K562 (cell line): ENCODE data around the gene LSM11. TPM values are rescaled to one million over a fixed set of nuclear protein-coding genes. Genes with fewer than 3 reads are reported as not detected.

ENCODE experiments used
- ATAC-seq: fragments of 200-7000 bp; cut with Tn5 transposase; 3 replicates; pipeline ENCODE4 v1.9.1; 2020; ENCODE audit warnings: moderate library complexity
- BruUV-seq: library from RNA; stranded (reverse); fragments of 400-500 nt; replicated peaks from 2 replicates; lab custom pipeline; 2021; lab: Mats Ljungman, UMichigan
- CTCF ChIA-PET: fragments of 300-600 bp; formaldehyde crosslinking; extraction: SDS; loops from one replicate; lab custom pipeline; 2021; ENCODE audit warnings: low intra/inter-chr PET ratio; lab: Yijun Ruan, JAX
- POLR2A ChIA-PET: fragments of 300-600, 350-650 bp; sonication (Branson Sonifier 250); formaldehyde crosslinking; extraction: SDS; loops from one replicate; lab custom pipeline; 2021; ENCODE audit warnings: antibody characterized with exemption, inconsistent platforms; lab: Yijun Ruan, JAX
- DNase-seq, 4 experiments: peaks; one replicate each; pipeline versions ENCODE4 v3.0.0 to v3.0.0-alpha.2; 2011 to 2018; ENCODE audit warnings: low spot score in 3 of 4, mixed read lengths in 3 of 4; ENCODE audit errors: extremely low read depth in 1 of 4
- FAIRE-seq: peaks from 2 replicates; lab custom pipeline; 2011; peaks lifted over from hg19 to GRCh38; lab: Jason Lieb, UNC
- H2AFZ ChIP-seq: 2 replicates; pipeline ENCODE4 v1.6.0; 2011; ENCODE audit warnings: low read depth, low read length, control low read depth, inconsistent platforms
- H3K27ac ChIP-seq: fragments of 200-600 bp; 3 replicates; pipeline ENCODE4 v1.8.0; 2011; ENCODE audit warnings: low read depth, mild to moderate bottlenecking, control low read depth, inconsistent platforms, low read length, moderate library complexity, mixed read lengths; ENCODE audit errors: extremely low read depth
- H3K27me3 ChIP-seq, 2 experiments: fragments of 300-600 bp in 1 of 2; 2 replicates in 1 of 2; 3 replicates in 1 of 2; pipeline versions ENCODE4 v1.6.0 to v1.8.0; 2011; ENCODE audit warnings: inconsistent platforms in 2 of 2, low read length in 2 of 2, mild to moderate bottlenecking in 1 of 2, mixed read lengths in 1 of 2, moderate library complexity in 1 of 2; ENCODE audit not compliant: control insufficient read depth in 2 of 2, insufficient read depth in 2 of 2
- H3K36me3 ChIP-seq: fragments of 300-600 bp; 3 replicates; pipeline ENCODE4 v1.8.0; 2011; ENCODE audit warnings: mild to moderate bottlenecking, low read length, inconsistent platforms; ENCODE audit not compliant: control insufficient read depth, insufficient read depth
- H3K4me1 ChIP-seq, 2 experiments: fragments of 200-600 bp in 1 of 2; replicated peaks in 1 of 2; 2 replicates in 1 of 2; 3 replicates in 1 of 2; pipeline versions ENCODE4 v1.5.1 to v1.8.0; 2011; ENCODE audit warnings: inconsistent platforms in 2 of 2, low read length in 2 of 2, mild to moderate bottlenecking in 1 of 2, mixed read lengths in 1 of 2, moderate library complexity in 1 of 2; ENCODE audit not compliant: control insufficient read depth in 2 of 2, insufficient read depth in 2 of 2
- H3K4me2 ChIP-seq: 2 replicates; pipeline ENCODE4 v1.6.1; 2011; ENCODE audit warnings: low read length, control low read depth, inconsistent platforms, mixed read lengths; ENCODE audit not compliant: insufficient read depth
- H3K4me3 ChIP-seq: fragments of 200-600 bp; sonication (generic), shearing (Covaris generic); 2 replicates; pipeline ENCODE4 v1.5.1; 2016; ENCODE audit warnings: control low read depth, inconsistent platforms
- H3K79me2 ChIP-seq: fragments of 200-600 bp; 3 replicates; pipeline ENCODE4 v1.8.0; 2011; ENCODE audit warnings: low read length, inconsistent platforms; ENCODE audit not compliant: control insufficient read depth, insufficient read depth
- H3K9ac ChIP-seq, 2 experiments: 2 replicates each; pipeline versions ENCODE4 v1.6.0 to v1.6.1; 2011; ENCODE audit warnings: low read depth in 2 of 2, low read length in 2 of 2, control low read depth in 1 of 2, inconsistent platforms in 1 of 2, mild to moderate bottlenecking in 1 of 2, mixed read lengths in 1 of 2; ENCODE audit not compliant: insufficient read depth in 1 of 2
- H3K9me1 ChIP-seq: one replicate; pipeline ENCODE4 v1.6.0; 2011; ENCODE audit warnings: inconsistent platforms, mild to moderate bottlenecking, low read length, moderate library complexity; ENCODE audit not compliant: control insufficient read depth, insufficient read depth
- H3K9me3 ChIP-seq: replicated peaks from 2 replicates; pipeline ENCODE4 v1.5.1; 2011; ENCODE audit warnings: low read depth, low read length, inconsistent platforms; ENCODE audit not compliant: control insufficient read depth, insufficient read depth
- H4K20me1 ChIP-seq: replicated peaks from 2 replicates; pipeline ENCODE4 v1.6.1; 2011; ENCODE audit warnings: low read length, inconsistent platforms, mixed read lengths; ENCODE audit not compliant: control insufficient read depth, insufficient read depth
- CBX2 ChIP-seq: fragments of 200-600 bp; sonication (generic); IDR thresholded peaks from one replicate; pipeline ENCODE4 v1.6.1; 2012; ENCODE audit warnings: mild to moderate bottlenecking, low read length, inconsistent platforms; ENCODE audit not compliant: insufficient read depth, poor library complexity, severe bottlenecking
- RBM25 ChIP-seq: fragments of 200-400 bp; formaldehyde crosslinking; IDR thresholded peaks from 2 replicates; pipeline ENCODE4 v1.6.1; 2018; ENCODE audit warnings: low read length, low read depth, moderate library complexity; ENCODE audit not compliant: severe bottlenecking
- ZNF263 ChIP-seq: sonication (generic); formaldehyde crosslinking; IDR thresholded peaks from 2 replicates; pipeline ENCODE4 v1.8.0; 2022; ENCODE audit warnings: mild to moderate bottlenecking, missing genetic modification reagents, borderline replicate concordance
- WGBS: fragments of 100-300 bp; shearing (Covaris generic); methylation state at CpG from one replicate; pipeline ENCODE4 v1.1.6; 2016; ENCODE audit warnings: low coverage, mixed read lengths; ENCODE audit not compliant: insufficient coverage; ENCODE audit errors: missing lambda C conversion rate; 5-methylcytosine and 5-hydroxymethylcytosine counted together
- in situ Hi-C: fragments of 300-500 bp; cut with MboI; formaldehyde crosslinking; loops from 4 replicates; pipeline ENCODE4 v1.15.0; 2018; ENCODE audit warnings: inconsistent platforms, mixed read lengths
- intact Hi-C: fragments of 100-400 bp; cut with micrococcal nuclease; formaldehyde crosslinking; loops from 2 replicates; pipeline ENCODE4 v1.14.2; 2022
- polyA plus RNA-seq, 8 experiments: library from polyadenylated mRNA; depleted of rRNA in 4 of 8; stranded (reverse) in 5 of 8; unstranded in 3 of 8; fragments of >200 nt; fragmentation: Nextera tagmentation in 2 of 8; fragmentation: Illumina TruSeq in 1 of 8; extraction: Ambion mirVana in 2 of 8; extraction: Trizol in 1 of 8; gene quantifications; 2 replicates each; pipeline versions ENCODE4 v1.2.1 to v1.2.3, GENCODE V29; 2011 to 2014; ENCODE audit warnings: inconsistent platforms in 1 of 8, missing spikeins in 1 of 8
- total RNA-seq, 7 experiments: library from RNA; depleted of rRNA in 6 of 7; stranded (reverse); fragments of >200 nt in 6 of 7; fragmentation: Illumina TruSeq in 2 of 7; extraction: Trizol in 2 of 7; gene quantifications; 2 replicates each; pipeline versions ENCODE4 v1.2.1 to v1.2.3, GENCODE V29; 2011 to 2021; ENCODE audit warnings: low replicate concordance in 1 of 7
- TF ChIP-seq, protein P1 (sequence below): fragments of 450-650 bp; IDR thresholded peaks from 2 replicates; pipeline ENCODE4 v1.6.1; 2016; ENCODE audit warnings: antibody characterized with exemption

The LSM11 gene
- total and polyA plus RNA-seq, 9 of the 15 experiments (the other 6 are each of a cell fraction or from before 2014, with no cell fraction given) = 1.8 to 9.4 (median 4.7) TPM

DNA sequence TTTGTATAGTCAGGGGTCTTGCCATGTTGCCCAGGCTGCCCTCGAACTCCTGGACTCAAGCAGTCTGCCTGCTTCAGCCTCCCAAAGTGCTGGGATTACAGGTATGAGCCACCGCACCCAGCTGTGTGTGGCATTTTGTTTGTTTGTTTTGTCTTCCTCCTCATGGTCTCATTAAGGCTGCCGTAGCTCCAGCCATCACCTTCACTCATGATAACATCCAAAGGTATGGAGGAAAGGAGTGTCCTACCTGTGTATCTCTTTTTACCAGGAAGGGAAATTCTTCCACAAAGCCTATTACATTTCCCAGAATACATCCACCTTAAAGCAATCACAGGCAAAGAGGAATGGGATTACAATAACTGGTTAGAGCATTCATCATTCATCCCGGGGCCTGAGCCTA, 27.2 kb downstream of the LSM11 start:
- Histone ChIP-seq H3K4me2 (no peak overlapping the region), H2AFZ (no peak overlapping the region), H3K4me3 (no peak overlapping the region), H3K27me3 (peaks cover 34 to 56% of the 10 kb centered on the region in 2 experiments), H3K27ac (no peak overlapping the region)
- POLR2A ChIA-PET = interaction anchor here (0.5 kb wide), 1 partner anchor 1690 kb away, joined by 3 read pairs; no protein-coding TSS in a partner anchor
- ATAC-seq = no peak
- no peak for DNase-seq
- TF ChIP-seq RBM25 = peak; percentile 84
- TF ChIP-seq, protein P1, sequence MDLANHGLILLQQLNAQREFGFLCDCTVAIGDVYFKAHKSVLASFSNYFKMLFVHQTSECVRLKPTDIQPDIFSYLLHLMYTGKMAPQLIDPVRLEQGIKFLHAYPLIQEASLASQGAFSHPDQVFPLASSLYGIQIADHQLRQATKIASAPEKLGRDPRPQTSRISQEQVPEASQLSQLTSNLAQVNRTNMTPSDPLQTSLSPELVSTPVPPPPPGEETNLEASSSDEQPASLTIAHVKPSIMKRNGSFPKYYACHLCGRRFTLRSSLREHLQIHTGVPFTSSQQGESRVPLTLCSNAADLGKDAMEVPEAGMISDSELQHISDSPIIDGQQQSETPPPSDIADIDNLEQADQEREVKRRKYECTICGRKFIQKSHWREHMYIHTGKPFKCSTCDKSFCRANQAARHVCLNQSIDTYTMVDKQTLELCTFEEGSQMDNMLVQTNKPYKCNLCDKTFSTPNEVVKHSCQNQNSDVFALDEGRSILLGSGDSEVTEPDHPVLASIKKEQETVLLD = no peak
- TF ChIP-seq, all 486 proteins: peak for 1
- CTCF ChIA-PET = no interaction called here
- no peaks in the 10 kb centered on the region for H4K20me1 ChIP-seq
- H3K9ac ChIP-seq = no peak overlapping the region
- H3K9me3 ChIP-seq = no peaks in the 10 kb centered on the region
- no peaks in the 10 kb centered on the region for H3K4me1 ChIP-seq
- in situ Hi-C loops (no loop called here), intact Hi-C loops (no loop called here)
- BruUV-seq = no TSS peak
- no peak for FAIRE-seq
- WGBS = 5% methylated on average over 4 of the region's 4 CpGs
- H3K9me1 ChIP-seq = no peaks in the 10 kb centered on the region
- H3K79me2 ChIP-seq = no peaks in the 10 kb centered on the region
- H3K36me3 ChIP-seq = no peaks in the 10 kb centered on the region

DNA sequence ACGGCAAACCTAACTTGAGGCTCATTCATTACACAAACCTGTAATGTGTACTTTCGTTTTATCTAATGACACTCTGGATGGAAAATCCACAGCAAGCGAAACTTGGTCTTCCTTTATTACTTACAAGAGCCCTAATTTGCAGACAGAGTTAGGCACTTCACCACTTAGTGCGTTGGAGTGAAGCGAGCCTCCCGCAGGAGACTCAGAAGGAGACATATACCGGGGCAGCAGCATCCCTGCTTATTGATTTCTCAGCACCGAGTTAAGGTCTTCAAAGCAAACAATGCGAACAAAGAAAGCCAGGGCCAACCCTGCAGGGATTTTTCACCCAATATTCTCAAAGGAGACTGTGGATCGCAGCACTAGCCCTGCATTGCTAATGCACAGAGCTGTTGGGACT, 28.6 kb downstream of the LSM11 start:
- H3K27ac ChIP-seq = no peak overlapping the region
- H3K79me2 ChIP-seq = no peaks in the 10 kb centered on the region
- intact Hi-C loops (no loop called here), in situ Hi-C loops (no loop called here)
- BruUV-seq = no TSS peak
- no peaks in the 10 kb centered on the region for H4K20me1 ChIP-seq
- H3K4me3 ChIP-seq = no peak overlapping the region
- peaks cover 29 to 61% of the 10 kb centered on the region in 2 experiments for H3K27me3 ChIP-seq
- H3K9ac ChIP-seq = no peak overlapping the region
- ATAC-seq (peak; percentile 43; the same call in 1 of the 3 replicates), FAIRE-seq (no peak), DNase-seq (no peak)
- no peaks in the 10 kb centered on the region for H3K9me1 ChIP-seq
- no peak overlapping the region for H2AFZ ChIP-seq
- POLR2A ChIA-PET = interaction anchor here (0.6 to 1.3 kb wide), 3 partner anchors 10 to 88 kb away, joined by 3 to 6 read pairs (median 3); no protein-coding TSS in a partner anchor
- no peaks in the 10 kb centered on the region for H3K4me1 ChIP-seq
- no peaks in the 10 kb centered on the region for H3K36me3 ChIP-seq
- TF ChIP-seq CBX2 = peak; percentile 72
- no peak for TF ChIP-seq ZNF263 (CRISPR knock-in tag)
- WGBS = 2% methylated on average over 10 of the region's 10 CpGs
- H3K4me2 ChIP-seq = no peak overlapping the region
- H3K9me3 ChIP-seq = no peaks in the 10 kb centered on the region
- CTCF ChIA-PET = no interaction called here
